ENCODE data around the gene CUTC. TPM values are rescaled to one million over a fixed set of nuclear protein-coding genes. Genes with fewer than 3 reads are reported as not detected.

The CUTC gene
- total RNA-seq, 2 donors from 2014 or later: 18.9 to 23.4 TPM

Other genes with a start within 250 kb of the CUTC start
- not detected for gene NKX2-3, start 199.3 kb upstream of the CUTC start, total RNA-seq
- 10 to 100 TPM; 38.2 to 46.4 TPM for gene SLC25A28, start 111.8 kb upstream of the CUTC start, total RNA-seq
- 1 to 10 TPM; 3.0 to 6.2 TPM for gene ENTPD7, start 72.7 kb upstream of the CUTC start, total RNA-seq
- gene COX15, start 107 bp upstream of the CUTC start, total RNA-seq: 10 to 100 TPM; 22.7 to 23.3 TPM
- gene ABCC2, start 50.4 kb downstream of the CUTC start, total RNA-seq: under 1 TPM; 0.53 to 0.94 TPM